EL (cell line): ENCODE results near the gene MCM5.
"Not testable (repeated sequence)": the region's sequence is repeated elsewhere in the genome, so short reads cannot be mapped to it uniquely, and the experiment has no call there.

Experiments
- DNase-seq: peaks from one replicate; pipeline ENCODE4 v3.0.0-alpha.2; 2016

The MCM5 gene

GRCh38 chr22:35434061-35434710, 34.2 kb downstream of the MCM5 start:
- no peak for DNase-seq

GRCh38 chr22:35435201-35435740, 35.3 kb downstream of the MCM5 start:
- DNase-seq: no peak

GRCh38 chr22:35436421-35436820, 36.5 kb downstream of the MCM5 start:
- DNase-seq: no peak

- DNase-seq: peak; percentile 33
Measured at GRCh38 chr22:35437049-35437448, 37.1 kb downstream of the MCM5 start.

GRCh38 chr22:35438673-35439364, 38.9 kb downstream of the MCM5 start:
- not testable (repeated sequence) for DNase-seq

- no peak for DNase-seq
Measured at GRCh38 chr22:35439365-35439717, 39.4 kb downstream of the MCM5 start.

GRCh38 chr22:35440129-35440528, 40.2 kb downstream of the MCM5 start:
- DNase-seq: no peak

GRCh38 chr22:35441489-35442100, 41.7 kb downstream of the MCM5 start:
- no peak for DNase-seq

GRCh38 chr22:35442471-35442870, 42.5 kb downstream of the MCM5 start:
- no peak for DNase-seq

- DNase-seq: no peak
Measured at GRCh38 chr22:35443338-35443737, 43.4 kb downstream of the MCM5 start.

- DNase-seq: no peak
Measured at GRCh38 chr22:35443790-35444684, 44.1 kb downstream of the MCM5 start.

GRCh38 chr22:35444685-35445399, 44.9 kb downstream of the MCM5 start:
- DNase-seq: no peak

GRCh38 chr22:35445933-35446332, 46.0 kb downstream of the MCM5 start:
- DNase-seq: no peak

GRCh38 chr22:35446365-35446764, 46.4 kb downstream of the MCM5 start:
- peak; percentile 95 for DNase-seq

- no peak for DNase-seq
Measured at GRCh38 chr22:35448523-35448922, 48.6 kb downstream of the MCM5 start.

- DNase-seq: no peak
Measured at GRCh38 chr22:35449829-35450689, 50.1 kb downstream of the MCM5 start.

GRCh38 chr22:35450824-35451569, 51.1 kb downstream of the MCM5 start:
- no peak for DNase-seq

- DNase-seq: no peak
Measured at GRCh38 chr22:35451592-35451991, 51.7 kb downstream of the MCM5 start.

GRCh38 chr22:35452351-35452781, 52.4 kb downstream of the MCM5 start:
- DNase-seq: no peak
